Endothelial cell (in vitro differentiated cells): ENCODE measurements around the gene PRKD1. TPM values are rescaled to one million over a fixed set of nuclear protein-coding genes. Genes with fewer than 3 reads are reported as not detected.

Experiments
- DNase-seq: peaks from one replicate; pipeline ENCODE4 v3.0.0; 2021; ENCODE audit warnings: low spot score
- H3K27ac Mint-ChIP-seq: one replicate; pipeline ENCODE4 v1.8.0; 2021; ENCODE audit warnings: mixed read lengths, inconsistent platforms; ENCODE audit not compliant: unreplicated experiment
- H3K27me3 Mint-ChIP-seq: one replicate; pipeline ENCODE4 v1.8.0; 2021; ENCODE audit warnings: mild to moderate bottlenecking, moderate library complexity, mixed read lengths, inconsistent platforms; ENCODE audit not compliant: unreplicated experiment
- H3K36me3 Mint-ChIP-seq: one replicate; pipeline ENCODE4 v1.8.0; 2021; ENCODE audit warnings: mild to moderate bottlenecking, low read depth, mixed read lengths, inconsistent platforms; ENCODE audit not compliant: unreplicated experiment
- H3K4me1 Mint-ChIP-seq: one replicate; pipeline ENCODE4 v1.8.0; 2021; ENCODE audit warnings: mild to moderate bottlenecking, mixed read lengths, inconsistent platforms; ENCODE audit not compliant: unreplicated experiment
- H3K4me3 Mint-ChIP-seq: one replicate; pipeline ENCODE4 v1.8.0; 2021; ENCODE audit warnings: mild to moderate bottlenecking, mixed read lengths, inconsistent platforms; ENCODE audit not compliant: unreplicated experiment
- H3K9me3 Mint-ChIP-seq: one replicate; pipeline ENCODE4 v1.8.0; 2021; ENCODE audit warnings: mixed read lengths, inconsistent platforms; ENCODE audit not compliant: unreplicated experiment
- total RNA-seq: library from RNA; stranded (reverse); fragmentation: NEBNext Ultra II Directional; extraction: Animal tissue kit (Norgen Biotek cat#: 25700); gene quantifications from one replicate; pipeline ENCODE4 v1.2.1, GENCODE V29; 2021; ENCODE audit not compliant: unreplicated experiment
- TF ChIP-seq, protein P1 (sequence below): fragments of 200-600 bp; sonication (generic); IDR thresholded peaks from one replicate; pipeline ENCODE4 v1.5.0; 2021; ENCODE audit warnings: antibody characterized with exemption; ENCODE audit not compliant: unreplicated experiment

The PRKD1 gene
- total RNA-seq, 1 donor from 2014 or later = 9.0 TPM

DNA sequence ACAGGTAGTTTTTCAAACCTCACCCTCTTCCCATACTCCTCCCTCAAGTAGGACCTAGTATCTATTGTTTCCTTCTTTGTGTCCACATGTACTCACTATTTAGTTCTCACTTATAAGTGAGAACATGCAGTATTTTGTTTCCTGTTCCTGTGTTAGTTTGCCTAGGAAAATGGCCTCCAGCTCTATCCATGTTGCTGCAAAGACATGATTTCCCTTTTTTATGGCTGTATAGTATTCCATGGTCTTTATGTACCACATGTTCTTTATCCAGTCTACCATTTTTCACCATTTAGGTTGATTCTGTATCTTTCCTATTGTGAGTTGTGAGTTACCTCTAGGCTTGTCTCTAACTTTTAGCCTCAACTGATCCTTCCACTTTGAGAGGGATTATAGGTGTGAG lies 310.7 kb downstream of the PRKD1 start:
- no peaks in the 10 kb centered on the region for H3K4me1 Mint-ChIP-seq
- DNase-seq = no peak
- H3K36me3 Mint-ChIP-seq = no peaks in the 10 kb centered on the region
- H3K9me3 Mint-ChIP-seq = no peaks in the 10 kb centered on the region
- TF ChIP-seq, protein P1, sequence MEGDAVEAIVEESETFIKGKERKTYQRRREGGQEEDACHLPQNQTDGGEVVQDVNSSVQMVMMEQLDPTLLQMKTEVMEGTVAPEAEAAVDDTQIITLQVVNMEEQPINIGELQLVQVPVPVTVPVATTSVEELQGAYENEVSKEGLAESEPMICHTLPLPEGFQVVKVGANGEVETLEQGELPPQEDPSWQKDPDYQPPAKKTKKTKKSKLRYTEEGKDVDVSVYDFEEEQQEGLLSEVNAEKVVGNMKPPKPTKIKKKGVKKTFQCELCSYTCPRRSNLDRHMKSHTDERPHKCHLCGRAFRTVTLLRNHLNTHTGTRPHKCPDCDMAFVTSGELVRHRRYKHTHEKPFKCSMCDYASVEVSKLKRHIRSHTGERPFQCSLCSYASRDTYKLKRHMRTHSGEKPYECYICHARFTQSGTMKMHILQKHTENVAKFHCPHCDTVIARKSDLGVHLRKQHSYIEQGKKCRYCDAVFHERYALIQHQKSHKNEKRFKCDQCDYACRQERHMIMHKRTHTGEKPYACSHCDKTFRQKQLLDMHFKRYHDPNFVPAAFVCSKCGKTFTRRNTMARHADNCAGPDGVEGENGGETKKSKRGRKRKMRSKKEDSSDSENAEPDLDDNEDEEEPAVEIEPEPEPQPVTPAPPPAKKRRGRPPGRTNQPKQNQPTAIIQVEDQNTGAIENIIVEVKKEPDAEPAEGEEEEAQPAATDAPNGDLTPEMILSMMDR = no peak
- H3K27me3 Mint-ChIP-seq = no peaks in the 10 kb centered on the region
- H3K4me3 Mint-ChIP-seq = no peak overlapping the region
- no peak overlapping the region for H3K27ac Mint-ChIP-seq

DNA sequence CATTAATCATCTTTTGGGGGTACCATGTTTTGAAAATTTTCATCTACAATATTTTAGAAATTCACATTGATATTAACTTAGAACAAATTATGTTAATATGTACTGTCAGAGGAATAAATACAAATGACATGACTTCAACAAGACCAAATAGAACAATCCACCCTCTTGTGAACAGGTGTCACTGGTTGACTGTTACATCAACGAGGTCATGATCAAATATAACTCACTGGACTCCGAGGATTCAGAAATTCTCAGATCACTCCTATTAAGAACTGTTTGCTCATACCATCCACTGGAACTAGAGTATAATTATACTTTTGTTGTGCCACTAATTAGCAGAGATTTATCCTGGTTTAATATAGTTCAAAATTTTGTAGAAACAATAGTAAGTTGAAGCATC lies 318.8 kb downstream of the PRKD1 start:
- TF ChIP-seq, protein P1 = no peak
- H3K36me3 Mint-ChIP-seq = no peaks in the 10 kb centered on the region
- DNase-seq = no peak
- no peak overlapping the region for H3K4me3 Mint-ChIP-seq
- H3K27ac Mint-ChIP-seq = no peak overlapping the region
- no peaks in the 10 kb centered on the region for H3K27me3 Mint-ChIP-seq
- H3K4me1 Mint-ChIP-seq = no peaks in the 10 kb centered on the region
- no peaks in the 10 kb centered on the region for H3K9me3 Mint-ChIP-seq

DNA sequence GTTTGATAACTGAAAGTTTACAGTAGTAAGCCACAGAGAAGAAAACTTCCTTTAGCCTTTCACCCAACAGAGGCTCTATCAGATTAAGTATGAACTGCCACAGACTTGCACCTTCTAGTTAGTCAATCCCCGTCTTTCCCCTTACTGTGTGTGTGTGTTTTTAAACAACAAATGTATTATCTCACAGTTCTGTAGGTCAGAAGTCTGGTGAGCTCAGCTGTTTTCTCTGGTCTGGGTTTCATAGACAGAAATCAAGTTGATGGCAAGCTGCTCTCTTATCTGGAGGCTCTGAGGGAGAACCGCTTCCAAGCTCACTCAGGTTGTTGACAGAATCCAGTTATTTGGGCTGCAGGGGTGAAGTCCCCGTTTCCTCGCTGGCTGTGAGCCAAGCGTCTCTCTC lies 320.5 kb downstream of the PRKD1 start:
- Mint-ChIP-seq H3K4me3 (no peak overlapping the region), H3K27me3 (peaks cover 3% of the 10 kb centered on the region), H3K27ac (no peak overlapping the region), H3K9me3 (no peaks in the 10 kb centered on the region), H3K4me1 (no peaks in the 10 kb centered on the region), H3K36me3 (no peaks in the 10 kb centered on the region)
- TF ChIP-seq, protein P1 = no peak
- no peak for DNase-seq

DNA sequence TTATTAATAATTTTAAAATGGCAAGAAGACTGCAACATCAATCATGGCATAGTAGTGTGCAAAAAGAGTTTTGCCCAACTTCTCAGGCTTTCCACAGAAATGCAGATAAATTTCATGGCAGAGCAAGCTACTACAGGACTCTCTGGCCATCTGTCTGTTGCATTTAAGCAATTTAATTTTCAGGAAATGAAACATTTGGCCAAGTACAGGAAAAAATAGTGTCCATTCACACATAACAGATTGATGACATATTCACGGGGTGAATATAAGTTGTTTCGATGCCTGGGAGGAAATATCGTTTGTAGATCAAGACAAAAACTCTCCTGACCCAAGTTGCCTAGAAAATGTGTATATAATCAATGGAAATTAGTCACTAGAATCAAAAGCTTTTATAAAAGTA lies 324.0 kb downstream of the PRKD1 start:
- H3K27me3 Mint-ChIP-seq = peaks cover 3% of the 10 kb centered on the region
- no peaks in the 10 kb centered on the region for H3K36me3 Mint-ChIP-seq
- DNase-seq = no peak
- no peaks in the 10 kb centered on the region for H3K9me3 Mint-ChIP-seq
- no peak overlapping the region for H3K4me3 Mint-ChIP-seq
- H3K27ac Mint-ChIP-seq = no peak overlapping the region
- H3K4me1 Mint-ChIP-seq = no peaks in the 10 kb centered on the region
- TF ChIP-seq, protein P1 = no peak

DNA sequence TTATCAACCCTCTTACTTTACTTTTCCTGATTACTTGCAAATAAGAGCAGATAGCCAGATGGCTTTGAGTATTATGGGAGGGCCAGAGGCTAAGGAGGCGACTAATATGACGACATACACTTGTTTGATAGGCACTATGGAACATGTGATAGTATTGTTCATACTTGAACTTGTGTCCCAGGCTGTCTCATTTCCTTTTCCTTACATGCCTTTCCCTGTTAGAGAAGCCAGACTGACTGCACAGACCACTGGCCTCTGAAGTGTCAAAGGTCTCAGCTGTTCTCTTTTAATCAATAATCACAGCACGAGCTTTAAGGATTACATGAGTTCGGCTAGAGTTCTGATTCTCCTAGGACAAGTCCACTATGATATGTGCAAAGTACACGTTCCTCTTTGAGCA lies 326.0 kb downstream of the PRKD1 start:
- peaks cover 3% of the 10 kb centered on the region for H3K27me3 Mint-ChIP-seq
- no peak for DNase-seq

More for the DNA sequence above, 326.0 kb downstream of the PRKD1 start:
- TF ChIP-seq, protein P1 = no peak
- Mint-ChIP-seq H3K4me3 (no peak overlapping the region), H3K27ac (no peak overlapping the region), H3K36me3 (no peaks in the 10 kb centered on the region), H3K9me3 (no peaks in the 10 kb centered on the region), H3K4me1 (no peaks in the 10 kb centered on the region)
